Esophagus muscularis mucosa (tissue), 4 donors: ENCODE results near the gene PTPRN2. TPM values are rescaled to one million over a fixed set of nuclear protein-coding genes. Genes with fewer than 3 reads are reported as not detected.

ENCODE experiments used
- DNase-seq: peaks from one replicate; pipeline ENCODE4 v3.0.0-alpha.2; 2017; ENCODE audit errors: extremely low spot score
- H3K27ac ChIP-seq, 4 donors: fragments of 200-600 bp; sonication (generic); replicated peaks in 1 of 4; 1 replicate in 3 of 4; 2 replicates in 1 of 4; pipeline ENCODE4 v1.5.1; 2016 to 2019; ENCODE audit warnings: mild to moderate bottlenecking in 1 of 4
- H3K27me3 ChIP-seq, 4 donors: fragments of 200-600 bp; sonication (generic); one replicate each; pipeline versions ENCODE4 v1.5.1 to v1.6.0; 2016 to 2019
- H3K36me3 ChIP-seq, 4 donors: fragments of 200-600 bp; sonication (generic); one replicate each; pipeline ENCODE4 v1.5.1; 2016 to 2019
- H3K4me1 ChIP-seq, 4 donors: fragments of 200-600 bp; sonication (generic); one replicate each; pipeline ENCODE4 v1.5.1; 2016 to 2019
- H3K4me3 ChIP-seq, 4 donors: fragments of 200-600 bp; sonication (generic); 1 replicate in 2 of 4; 2 replicates in 2 of 4; pipeline ENCODE4 v1.5.1; 2016 to 2019; ENCODE audit warnings: mild to moderate bottlenecking in 4 of 4, moderate library complexity in 1 of 4
- H3K9me3 ChIP-seq, 4 donors: fragments of 200-600 bp; sonication (generic); 1 replicate in 3 of 4; 2 replicates in 1 of 4; pipeline ENCODE4 v1.5.1; 2016 to 2019
- CTCF ChIP-seq, 3 experiments: fragments of 200-600 bp in 2 of 3; fragments of 450-650 bp in 1 of 3; sonication (generic) in 2 of 3; IDR thresholded peaks; one replicate each; pipeline ENCODE4 v1.5.1; 2017 to 2019; ENCODE audit warnings: antibody characterized with exemption in 3 of 3, mild to moderate bottlenecking in 2 of 3, moderate library complexity in 1 of 3
- EP300 ChIP-seq: sonication (generic); formaldehyde crosslinking; IDR thresholded peaks from one replicate; pipeline ENCODE4 v1.6.1; 2017; ENCODE audit warnings: antibody characterized with exemption
- POLR2A ChIP-seq: fragments of 450-650 bp; IDR thresholded peaks from one replicate; pipeline ENCODE4 v1.6.1; 2017; ENCODE audit warnings: antibody characterized with exemption, moderate library complexity, mild to moderate bottlenecking, low read depth
- POLR2AphosphoS5 ChIP-seq, 2 donors: sonication (generic); formaldehyde crosslinking; IDR thresholded peaks; one replicate each; pipeline ENCODE4 v1.6.1; 2017; ENCODE audit warnings: antibody characterized with exemption in 2 of 2
- WGBS: methylation state at CpG from one replicate; pipeline ENCODE4 v1.1.5; 2018; 5-methylcytosine and 5-hydroxymethylcytosine counted together
- intact Hi-C: fragments of 100-400 bp; cut with DNase I; formaldehyde crosslinking; loops from one replicate; pipeline ENCODE4 v1.15.1; 2023
- total RNA-seq, 4 donors: library from RNA; depleted of rRNA; stranded (reverse); fragments of >200 nt; gene quantifications; one replicate each; pipeline versions ENCODE4 v1.1.0 to v1.2.1, GENCODE V29; 2016

PTPRN2 gene
- total RNA-seq, 4 donors from 2014 or later = 2.1 to 3.1 (median 3.1) TPM

GRCh38 chr7:157577061-157577460 lies 1010.6 kb downstream of the PTPRN2 start:
- no peak for TF ChIP-seq POLR2A
- no peak for TF ChIP-seq CTCF (IDR thresholded peaks at IDR 0.05)
- no peak for TF ChIP-seq EP300
- no peak for TF ChIP-seq POLR2AphosphoS5 (IDR thresholded peaks at IDR 0.05)
- Histone ChIP-seq H3K36me3 (no peaks in the 10 kb centered on the region), H3K27me3 (peaks cover 0 to 25% (median 0%) of the 10 kb centered on the region in 4 donors), H3K27ac (no peak overlapping the region), H3K9me3 (no peaks in the 10 kb centered on the region), H3K4me3 (no peak overlapping the region), H3K4me1 (no peaks in the 10 kb centered on the region)
- 79% methylated on average over 14 of the region's 14 CpGs for WGBS
- no peak for DNase-seq
- intact Hi-C loops = no loop called here

GRCh38 chr7:157576415-157576814 lies 1011.2 kb downstream of the PTPRN2 start:
- Histone ChIP-seq H3K9me3 (no peaks in the 10 kb centered on the region), H3K27me3 (peaks cover 0 to 18% (median 0%) of the 10 kb centered on the region in 4 donors), H3K36me3 (no peaks in the 10 kb centered on the region), H3K27ac (no peak overlapping the region), H3K4me1 (no peaks in the 10 kb centered on the region), H3K4me3 (no peak overlapping the region)
- 47% methylated on average over 19 of the region's 36 CpGs for WGBS
- TF ChIP-seq CTCF (IDR thresholded peaks at IDR 0.05) (no peak), POLR2AphosphoS5 (IDR thresholded peaks at IDR 0.05) (no peak), POLR2A (no peak), EP300 (no peak)
- no peak for DNase-seq
- intact Hi-C loops = no loop called here

DNA sequence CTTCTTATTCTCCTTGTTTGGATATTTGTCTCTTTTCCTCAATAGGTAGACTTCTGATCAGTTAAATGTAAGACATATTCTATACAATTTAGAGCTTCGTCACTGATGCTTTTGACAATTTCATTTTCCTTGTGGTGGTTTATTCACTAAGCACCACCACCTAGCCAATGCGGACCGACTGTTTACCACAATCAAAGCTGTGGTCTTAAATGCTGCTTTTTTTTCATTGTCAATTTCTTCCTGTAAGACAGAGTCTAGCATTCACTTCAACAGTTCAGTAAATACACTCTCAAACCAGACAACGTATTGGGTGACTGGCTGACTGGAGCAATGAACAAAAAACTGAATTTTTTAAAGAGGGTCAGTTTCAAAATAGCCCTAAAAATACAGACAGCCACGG lies 1011.8 kb downstream of the PTPRN2 start:
- H3K4me1 ChIP-seq = no peaks in the 10 kb centered on the region
- intact Hi-C loops = no loop called here
- H3K9me3 ChIP-seq = no peaks in the 10 kb centered on the region
- WGBS = 77% methylated on average over 5 of the region's 5 CpGs
- no peak overlapping the region for H3K27ac ChIP-seq
- no peak overlapping the region for H3K4me3 ChIP-seq
- no peaks in the 10 kb centered on the region for H3K36me3 ChIP-seq
- peaks cover 0 to 12% (median 0%) of the 10 kb centered on the region in 4 donors for H3K27me3 ChIP-seq
- DNase-seq = no peak
- TF ChIP-seq EP300 = no peak
- no peak for TF ChIP-seq POLR2A
- TF ChIP-seq CTCF (IDR thresholded peaks at IDR 0.05) = no peak
- no peak for TF ChIP-seq POLR2AphosphoS5 (IDR thresholded peaks at IDR 0.05)

DNA sequence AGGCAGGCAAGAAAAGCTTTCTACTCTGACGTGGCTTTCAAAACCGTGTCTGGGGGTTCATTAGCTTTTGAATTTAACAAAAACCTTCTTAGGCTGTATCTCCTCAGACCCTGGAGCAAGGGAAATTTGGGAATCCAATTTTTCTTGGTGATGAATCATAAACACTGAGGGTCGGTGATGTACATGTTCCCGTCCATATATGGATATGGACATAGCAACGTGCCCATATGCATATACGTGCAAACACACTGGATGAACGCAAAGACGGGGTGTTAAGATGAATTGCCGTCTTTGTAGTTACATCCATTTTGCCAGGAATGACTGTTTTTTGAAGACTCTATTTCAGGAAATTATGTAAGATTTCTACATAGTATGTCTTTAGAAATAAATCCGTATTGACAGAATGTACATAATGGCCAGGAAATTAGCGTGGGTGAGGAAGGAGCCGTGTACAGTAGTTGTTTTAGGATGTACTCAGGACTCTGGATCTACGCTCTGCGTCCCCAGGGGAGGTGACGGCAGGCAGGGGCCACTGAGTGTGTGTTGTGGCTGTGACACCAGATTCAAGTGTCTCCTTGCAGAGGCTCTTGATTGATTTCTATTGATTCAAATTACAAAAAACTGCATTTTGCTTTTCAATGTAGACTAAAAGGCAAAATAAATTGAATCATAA lies 1012.6 kb downstream of the PTPRN2 start:
- no peaks in the 10 kb centered on the region for H3K36me3 ChIP-seq
- no peak overlapping the region for H3K27ac ChIP-seq
- peaks cover 0 to 4% (median 0%) of the 10 kb centered on the region in 4 donors for H3K27me3 ChIP-seq
- H3K4me3 ChIP-seq = no peak overlapping the region
- WGBS = 83% methylated on average over 15 of the region's 15 CpGs
- H3K9me3 ChIP-seq = no peaks in the 10 kb centered on the region
- no peaks in the 10 kb centered on the region for H3K4me1 ChIP-seq
- DNase-seq = no peak
- intact Hi-C loops = no loop called here
- TF ChIP-seq EP300 (no peak), POLR2AphosphoS5 (IDR thresholded peaks at IDR 0.05) (no peak), POLR2A (no peak), CTCF (IDR thresholded peaks at IDR 0.05) (no peak)
